Measurements from ENCODE around the gene CENPX.
A peak's percentile ranks its signal among the peaks of the same experiment; 100 is the strongest.

CENPX gene

GRCh38 chr17:81992306-81993102 is 30.2 kb downstream of the CENPX start:
- intact Hi-C loops (cut with DNase I; ENCODE audit: low total_unique reads) = no loop called here
- DNase-seq = no peak
- Histone ChIP-seq H3K4me1 (peaks cover 0 to 21% (median 18%) of the 10 kb centered on the region in 4 donors), H3K9me3 (no peaks in the 10 kb centered on the region), H3K27me3 (no peaks in the 10 kb centered on the region), H3K4me3 (peak overlapping the region; percentile 10 to 38), H3K36me3 (peaks cover 0 to 47% (median 7%) of the 10 kb centered on the region in 3 donors), H3K27ac (peak overlapping the region in 1 of 2 donors; percentile 49)
- TF ChIP-seq, protein P1, sequence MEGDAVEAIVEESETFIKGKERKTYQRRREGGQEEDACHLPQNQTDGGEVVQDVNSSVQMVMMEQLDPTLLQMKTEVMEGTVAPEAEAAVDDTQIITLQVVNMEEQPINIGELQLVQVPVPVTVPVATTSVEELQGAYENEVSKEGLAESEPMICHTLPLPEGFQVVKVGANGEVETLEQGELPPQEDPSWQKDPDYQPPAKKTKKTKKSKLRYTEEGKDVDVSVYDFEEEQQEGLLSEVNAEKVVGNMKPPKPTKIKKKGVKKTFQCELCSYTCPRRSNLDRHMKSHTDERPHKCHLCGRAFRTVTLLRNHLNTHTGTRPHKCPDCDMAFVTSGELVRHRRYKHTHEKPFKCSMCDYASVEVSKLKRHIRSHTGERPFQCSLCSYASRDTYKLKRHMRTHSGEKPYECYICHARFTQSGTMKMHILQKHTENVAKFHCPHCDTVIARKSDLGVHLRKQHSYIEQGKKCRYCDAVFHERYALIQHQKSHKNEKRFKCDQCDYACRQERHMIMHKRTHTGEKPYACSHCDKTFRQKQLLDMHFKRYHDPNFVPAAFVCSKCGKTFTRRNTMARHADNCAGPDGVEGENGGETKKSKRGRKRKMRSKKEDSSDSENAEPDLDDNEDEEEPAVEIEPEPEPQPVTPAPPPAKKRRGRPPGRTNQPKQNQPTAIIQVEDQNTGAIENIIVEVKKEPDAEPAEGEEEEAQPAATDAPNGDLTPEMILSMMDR (IDR thresholded peaks at IDR 0.05) = no peak

DNA sequence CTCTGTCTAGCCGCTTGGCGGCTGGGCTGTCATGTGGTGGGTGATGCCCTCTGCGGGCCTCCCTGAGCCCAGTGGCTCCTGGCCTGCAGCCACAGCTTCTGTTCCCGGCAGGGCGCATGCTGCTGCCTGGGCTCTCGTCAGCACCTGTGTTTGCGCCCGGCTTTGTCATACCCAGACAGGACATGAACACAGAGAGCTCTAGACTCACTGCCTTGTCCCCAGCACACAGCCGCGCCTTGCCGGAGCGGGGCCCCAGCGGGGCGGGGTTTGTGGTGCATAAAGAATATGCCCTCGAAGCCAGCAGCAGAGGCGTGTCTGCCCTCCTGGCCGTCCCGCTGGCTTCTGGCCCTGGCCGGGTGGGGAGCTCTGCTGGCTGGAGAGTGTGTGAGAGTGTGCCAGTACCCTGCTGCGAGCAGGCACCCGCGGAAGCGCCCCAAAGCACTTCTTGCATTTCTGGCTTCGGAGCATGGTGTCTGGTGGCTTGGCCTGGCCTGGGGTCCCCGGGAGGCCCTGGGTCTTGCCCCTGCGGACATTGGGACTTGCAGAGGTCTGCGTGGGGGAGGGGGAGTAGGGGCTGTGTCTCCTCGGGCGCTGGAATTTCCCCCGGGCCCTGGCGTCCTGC is 30.9 kb downstream of the CENPX start:
- TF ChIP-seq, protein P1 (IDR thresholded peaks at IDR 0.05) = no peak
- H3K4me3 ChIP-seq = peak overlapping the region; percentile 10 to 38
- H3K4me1 ChIP-seq = peaks cover 0 to 21% (median 18%) of the 10 kb centered on the region in 4 donors
- intact Hi-C loops (cut with DNase I; ENCODE audit: low total_unique reads) = no loop called here
- peaks cover 0 to 47% (median 11%) of the 10 kb centered on the region in 3 donors for H3K36me3 ChIP-seq
- no peaks in the 10 kb centered on the region for H3K9me3 ChIP-seq
- peak overlapping the region in 1 of 2 donors; percentile 49 for H3K27ac ChIP-seq
- peak; percentile 45 to 85 for DNase-seq
- no peaks in the 10 kb centered on the region for H3K27me3 ChIP-seq

GRCh38 chr17:81990836-81991683 is 31.6 kb downstream of the CENPX start:
- Histone ChIP-seq H3K4me3 (peak overlapping the region in 1 of 2 donors; percentile 38), H3K27me3 (no peaks in the 10 kb centered on the region), H3K4me1 (peaks cover 0 to 21% (median 18%) of the 10 kb centered on the region in 4 donors), H3K27ac (peak overlapping the region in 1 of 2 donors; percentile 49), H3K36me3 (peaks cover under 1 to 47% (median 8%) of the 10 kb centered on the region in 3 donors), H3K9me3 (no peaks in the 10 kb centered on the region)
- intact Hi-C loops (cut with DNase I; ENCODE audit: low total_unique reads) = no loop called here
- DNase-seq = peak in 1 of 2 donors; percentile 63
- TF ChIP-seq, protein P1 (IDR thresholded peaks at IDR 0.05) = no peak

GRCh38 chr17:81987161-81987770 is 35.4 kb downstream of the CENPX start:
- DNase-seq = no peak
- peaks cover 0 to 16% (median 13%) of the 10 kb centered on the region in 4 donors for H3K4me1 ChIP-seq
- H3K27me3 ChIP-seq = no peaks in the 10 kb centered on the region
- intact Hi-C loops (cut with DNase I; ENCODE audit: low total_unique reads) = no loop called here
- no peak overlapping the region for H3K27ac ChIP-seq
- TF ChIP-seq, protein P1 (IDR thresholded peaks at IDR 0.05) = no peak
- no peak overlapping the region for H3K4me3 ChIP-seq
- H3K9me3 ChIP-seq = no peaks in the 10 kb centered on the region
- H3K36me3 ChIP-seq = peaks cover 27 to 61% (median 37%) of the 10 kb centered on the region in 3 donors

DNA sequence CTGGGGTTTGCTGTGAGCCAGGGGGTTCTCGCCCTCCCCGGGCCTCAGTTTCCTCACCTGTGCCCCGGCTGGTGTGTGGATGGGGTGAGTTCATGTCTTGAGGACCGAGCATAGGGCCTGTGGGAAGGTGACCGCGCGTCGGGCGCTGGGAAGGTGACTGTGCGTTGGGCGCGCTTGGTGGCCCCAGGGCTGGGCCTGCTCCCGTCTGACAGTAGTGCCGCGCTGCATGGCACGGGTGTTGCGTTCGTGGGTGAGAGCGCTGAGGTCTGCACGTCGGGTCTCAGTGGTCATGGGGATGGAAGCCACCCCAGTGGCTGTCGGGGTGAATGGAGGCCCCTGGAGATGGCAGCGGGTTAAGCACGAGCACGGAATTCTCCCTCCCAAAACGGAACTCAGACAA is 36.1 kb downstream of the CENPX start:
- TF ChIP-seq, protein P1 (IDR thresholded peaks at IDR 0.05) = no peak
- peaks cover 27 to 61% (median 37%) of the 10 kb centered on the region in 3 donors for H3K36me3 ChIP-seq
- intact Hi-C loops (cut with DNase I; ENCODE audit: low total_unique reads) = no loop called here
- no peak overlapping the region for H3K4me3 ChIP-seq
- no peak for DNase-seq
- no peak overlapping the region for H3K27ac ChIP-seq
- H3K27me3 ChIP-seq = no peaks in the 10 kb centered on the region
- H3K9me3 ChIP-seq = no peaks in the 10 kb centered on the region
- H3K4me1 ChIP-seq = peaks cover 0 to 9% (median 7%) of the 10 kb centered on the region in 4 donors

Measured in tibial artery (tissue), 4 donors.